Fibroblast of lung (primary cell): Measurements from ENCODE around the gene XIRP2. TPM values are rescaled to one million over a fixed set of nuclear protein-coding genes. Genes with fewer than 3 reads are reported as not detected.

Source experiments
- DNase-seq, 2 donors: peaks; one replicate each; pipeline versions ENCODE4 v3.0.0 to v3.0.0-alpha.2; 2010; ENCODE audit warnings: low read depth in 2 of 2
- H2AFZ ChIP-seq: 2 replicates; pipeline ENCODE4 v1.5.1; 2012; ENCODE audit warnings: low read length, control low read depth, inconsistent platforms
- H3K27ac ChIP-seq: 2 replicates; pipeline ENCODE4 v1.5.1; 2011; ENCODE audit warnings: low read length, control low read depth; ENCODE audit not compliant: insufficient read depth
- H3K27me3 ChIP-seq: 2 replicates; pipeline ENCODE4 v1.5.1; 2011; ENCODE audit warnings: mild to moderate bottlenecking, low read length; ENCODE audit not compliant: control insufficient read depth, insufficient read depth
- H3K36me3 ChIP-seq: 2 replicates; pipeline ENCODE4 v1.5.1; 2011; ENCODE audit warnings: low read length; ENCODE audit not compliant: control insufficient read depth, insufficient read depth
- H3K4me1 ChIP-seq: 2 replicates; pipeline ENCODE4 v1.5.1; 2011; ENCODE audit warnings: low read length; ENCODE audit not compliant: control insufficient read depth, insufficient read depth; ENCODE audit errors: extremely low read depth
- H3K4me2 ChIP-seq: 2 replicates; pipeline ENCODE4 v1.5.1; 2011; ENCODE audit warnings: low read length, control low read depth; ENCODE audit not compliant: insufficient read depth; ENCODE audit errors: extremely low read depth
- H3K4me3 ChIP-seq, 4 experiments: fragments of 200-600 bp in 1 of 4; sonication (generic) in 1 of 4; replicated peaks in 1 of 4; 2 replicates each; pipeline ENCODE4 v1.5.1; 2011 to 2016; ENCODE audit warnings: low read length in 4 of 4, low read depth in 3 of 4, mild to moderate bottlenecking in 3 of 4, control low read depth in 2 of 4, inconsistent platforms in 1 of 4, mixed read lengths in 1 of 4; ENCODE audit not compliant: insufficient read depth in 1 of 4; ENCODE audit errors: control extremely low read depth in 1 of 4
- H3K79me2 ChIP-seq: 2 replicates; pipeline ENCODE4 v1.5.1; 2012; ENCODE audit warnings: mild to moderate bottlenecking, low read length, inconsistent platforms; ENCODE audit not compliant: control insufficient read depth, insufficient read depth
- H3K9ac ChIP-seq: 2 replicates; pipeline ENCODE4 v1.5.1; 2011; ENCODE audit warnings: mild to moderate bottlenecking, low read length, control low read depth; ENCODE audit not compliant: insufficient read depth
- H3K9me3 ChIP-seq: 2 replicates; pipeline ENCODE4 v1.5.1; 2012; ENCODE audit warnings: low read depth, low read length; ENCODE audit not compliant: control insufficient read depth, insufficient read depth
- H4K20me1 ChIP-seq: 2 replicates; pipeline ENCODE4 v1.5.1; 2011; ENCODE audit warnings: low read length; ENCODE audit not compliant: control insufficient read depth, insufficient read depth; ENCODE audit errors: extremely low read depth
- CTCF ChIP-seq, 2 donors: IDR thresholded peaks in 1 of 2; conservative IDR thresholded peaks in 1 of 2; 1 replicate in 1 of 2; 2 replicates in 1 of 2; pipeline ENCODE4 v1.5.1; 2011 to 2012; ENCODE audit warnings: low read length in 2 of 2, control low read depth in 1 of 2, inconsistent platforms in 1 of 2, low read depth in 1 of 2, mild to moderate bottlenecking in 1 of 2
- EZH2 ChIP-seq: IDR thresholded peaks from 2 replicates; pipeline ENCODE4 v1.5.1; 2012; ENCODE audit warnings: low read length, control low read depth, mild to moderate bottlenecking; ENCODE audit errors: missing control alignments
- polyA plus RNA-seq, 2 donors: library from polyadenylated mRNA; depleted of rRNA in 1 of 2; stranded (reverse) in 1 of 2; unstranded in 1 of 2; fragments of >200 nt; gene quantifications; 2 replicates each; pipeline ENCODE4 v1.2.1, GENCODE V29; 2011 to 2012; ENCODE audit warnings: missing spikeins in 1 of 2
- total RNA-seq: library from RNA; depleted of rRNA; stranded (reverse); fragments of >200 nt; gene quantifications from 2 replicates; pipeline ENCODE4 v1.2.1, GENCODE V29; 2014

Gene XIRP2
- total and polyA plus RNA-seq, 2 donors (not counting 1 experiment from before 2014, with no cell fraction given), result 1.1 to 2.0 TPM

- Histone ChIP-seq H2AFZ (no peak overlapping the region), H3K4me1 (peaks cover 13% of the 10 kb centered on the region)
- TF ChIP-seq CTCF (conservative IDR thresholded peaks at IDR 0.05 in 1 of 2, IDR thresholded peaks at IDR 0.05 in 1 of 2; ENCODE audit: low read depth in 1 of 2, low read length in 2 of 2), result no peak
- no peak for TF ChIP-seq EZH2
Measured at GRCh38 chr2:167136879-167137596, 248.8 kb downstream of the XIRP2 start.

GRCh38 chr2:167140330-167140729 lies 252.1 kb downstream of the XIRP2 start:
- Histone ChIP-seq H3K27ac (peak overlapping the region; percentile 71), H3K9me3 (no peaks in the 10 kb centered on the region), H4K20me1 (no peaks in the 10 kb centered on the region), H3K27me3 (no peaks in the 10 kb centered on the region), H3K36me3 (no peaks in the 10 kb centered on the region), H3K9ac (no peak overlapping the region), H2AFZ (no peak overlapping the region), H3K4me3 (no peak overlapping the region), H3K79me2 (no peaks in the 10 kb centered on the region), H3K4me2 (no peak overlapping the region), H3K4me1 (peaks cover 10% of the 10 kb centered on the region)
- no peak for DNase-seq
- no peak for TF ChIP-seq EZH2
- no peak for TF ChIP-seq CTCF (conservative IDR thresholded peaks at IDR 0.05 in 1 of 2, IDR thresholded peaks at IDR 0.05 in 1 of 2; ENCODE audit: low read depth in 1 of 2, low read length in 2 of 2)

More at GRCh38 chr2:167136879-167137596, 248.8 kb downstream of the XIRP2 start:
- H3K27ac ChIP-seq, result no peak overlapping the region
- H3K27me3 ChIP-seq, result no peaks in the 10 kb centered on the region
- peak overlapping the region; percentile 60 for H3K4me2 ChIP-seq
- peak overlapping the region in 1 of 4 experiments; percentile 37 for H3K4me3 ChIP-seq
- no peaks in the 10 kb centered on the region for H3K79me2 ChIP-seq
- H3K9ac ChIP-seq, result no peak overlapping the region
- H3K36me3 ChIP-seq, result no peaks in the 10 kb centered on the region
- peak in 1 of 2 donors; percentile 21 for DNase-seq
- no peaks in the 10 kb centered on the region for H4K20me1 ChIP-seq
- H3K9me3 ChIP-seq, result no peaks in the 10 kb centered on the region

GRCh38 chr2:167140767-167141166 lies 252.5 kb downstream of the XIRP2 start:
- H3K27ac ChIP-seq, result peak overlapping the region; percentile 71
- TF ChIP-seq CTCF (conservative IDR thresholded peaks at IDR 0.05 in 1 of 2, IDR thresholded peaks at IDR 0.05 in 1 of 2; ENCODE audit: low read depth in 1 of 2, low read length in 2 of 2) (no peak), EZH2 (no peak)
- H3K9ac ChIP-seq, result no peak overlapping the region
- H3K79me2 ChIP-seq, result no peaks in the 10 kb centered on the region
- H4K20me1 ChIP-seq, result no peaks in the 10 kb centered on the region
- H3K4me1 ChIP-seq, result peaks cover 9% of the 10 kb centered on the region
- H3K9me3 ChIP-seq, result no peaks in the 10 kb centered on the region
- no peak overlapping the region for H3K4me2 ChIP-seq
- H2AFZ ChIP-seq, result no peak overlapping the region
- H3K36me3 ChIP-seq, result no peaks in the 10 kb centered on the region
- peak; percentile 97 to 99 for DNase-seq
- no peak overlapping the region for H3K4me3 ChIP-seq
- no peaks in the 10 kb centered on the region for H3K27me3 ChIP-seq
